ELR (cell line): ENCODE data around the gene PRR30.
"Not testable (repeated sequence)": the region's sequence is repeated elsewhere in the genome, so short reads cannot be mapped to it uniquely, and the experiment has no call there.

Source experiments
- DNase-seq: peaks from one replicate; pipeline ENCODE4 v3.0.0-alpha.2; 2015; ENCODE audit warnings: low read depth

The PRR30 gene

GRCh38 chr2:27128668-27129571 lies 10.3 kb downstream of the PRR30 start:
- no peak for DNase-seq

GRCh38 chr2:27127883-27128667 lies 11.1 kb downstream of the PRR30 start:
- no peak for DNase-seq

GRCh38 chr2:27126252-27126710 lies 12.9 kb downstream of the PRR30 start:
- no peak for DNase-seq

- no peak for DNase-seq
These were observed 14.1 kb downstream of the PRR30 start for GRCh38 chr2:27125104-27125503.

GRCh38 chr2:27123302-27124150 lies 15.7 kb downstream of the PRR30 start, which contains the start of gene ABHD1:
TSS of gene ABHD1 (plus strand) at chr2:27123815. CDS start at chr2:27123949, 134 bp downstream.
- no peak for DNase-seq

GRCh38 chr2:27122791-27123190 lies 16.4 kb downstream of the PRR30 start:
- no peak for DNase-seq

GRCh38 chr2:27121906-27122305 lies 17.3 kb downstream of the PRR30 start:
- DNase-seq, result no peak

- not testable (repeated sequence) for DNase-seq
These were observed 19.9 kb downstream of the PRR30 start for GRCh38 chr2:27119330-27119670.

- DNase-seq, result no peak
These were observed 20.5 kb downstream of the PRR30 start, which contains the start of gene CGREF1 for GRCh38 chr2:27118525-27119329. TSS of gene CGREF1 (minus strand) at chr2:27119128. CDS start at chr2:27104366, 14,762 bp downstream.

- DNase-seq, result no peak
These were observed 21.1 kb downstream of the PRR30 start for GRCh38 chr2:27117995-27118524.

- DNase-seq, result peak; percentile 22
These were observed 23.7 kb downstream of the PRR30 start for GRCh38 chr2:27115519-27115918.

- not testable (repeated sequence) for DNase-seq
These were observed 27.7 kb downstream of the PRR30 start for GRCh38 chr2:27111392-27112078.

- DNase-seq, result not testable (repeated sequence)
These were observed 28.4 kb downstream of the PRR30 start for GRCh38 chr2:27110603-27111352.

- DNase-seq, result no peak
These were observed 30.1 kb downstream of the PRR30 start for GRCh38 chr2:27109083-27109482.

GRCh38 chr2:27108221-27108620 lies 31.0 kb downstream of the PRR30 start:
- DNase-seq, result no peak

GRCh38 chr2:27105981-27106380 lies 33.2 kb downstream of the PRR30 start:
- no peak for DNase-seq

- DNase-seq, result no peak
These were observed 36.9 kb downstream of the PRR30 start for GRCh38 chr2:27102329-27102728.

GRCh38 chr2:27100036-27100435 lies 39.2 kb downstream of the PRR30 start:
- no peak for DNase-seq

GRCh38 chr2:27099334-27099955 lies 39.8 kb downstream of the PRR30 start:
- DNase-seq, result no peak
